Nephron progenitor cell (in vitro differentiated cells): ENCODE results near the gene ZBTB47.

ENCODE experiments used
- DNase-seq: peaks from one replicate; pipeline ENCODE4 v3.0.0; 2021
- H3K27ac Mint-ChIP-seq: 2 replicates; pipeline ENCODE4 v1.8.0; 2021; ENCODE audit warnings: mild to moderate bottlenecking, moderate library complexity, mixed read lengths
- H3K27me3 Mint-ChIP-seq: 2 replicates; pipeline ENCODE4 v1.8.0; 2021; ENCODE audit warnings: mild to moderate bottlenecking, low read depth, mixed read lengths; ENCODE audit not compliant: poor library complexity
- H3K36me3 Mint-ChIP-seq: 2 replicates; pipeline ENCODE4 v1.8.0; 2021; ENCODE audit warnings: low read depth, mixed read lengths
- H3K4me1 Mint-ChIP-seq: 2 replicates; pipeline ENCODE4 v1.8.0; 2021; ENCODE audit warnings: mixed read lengths
- H3K4me3 Mint-ChIP-seq: 2 replicates; pipeline ENCODE4 v1.8.0; 2021; ENCODE audit warnings: mild to moderate bottlenecking, moderate library complexity, mixed read lengths
- H3K9me3 Mint-ChIP-seq: 2 replicates; pipeline ENCODE4 v1.8.0; 2021; ENCODE audit warnings: mild to moderate bottlenecking, moderate library complexity, mixed read lengths
- CTCF ChIP-seq: fragments of 200-600 bp; sonication (generic); IDR thresholded peaks from 2 replicates; pipeline ENCODE4 v1.5.0; 2021; ENCODE audit warnings: antibody characterized with exemption

Gene ZBTB47

GRCh38 chr3:42690766-42691680 lies 37.5 kb downstream of the ZBTB47 start:
- no peak for DNase-seq
- H3K4me3 Mint-ChIP-seq = no peak overlapping the region
- no peak overlapping the region for H3K27ac Mint-ChIP-seq
- peaks cover 19% of the 10 kb centered on the region for H3K27me3 Mint-ChIP-seq
- no peaks in the 10 kb centered on the region for H3K4me1 Mint-ChIP-seq
- H3K36me3 Mint-ChIP-seq = no peaks in the 10 kb centered on the region
- H3K9me3 Mint-ChIP-seq = no peaks in the 10 kb centered on the region
- no peak for TF ChIP-seq CTCF

GRCh38 chr3:42691816-42692666 lies 38.5 kb downstream of the ZBTB47 start:
- Mint-ChIP-seq H3K27ac (no peak overlapping the region), H3K4me3 (no peak overlapping the region), H3K27me3 (peaks cover 18% of the 10 kb centered on the region), H3K9me3 (no peaks in the 10 kb centered on the region), H3K4me1 (no peaks in the 10 kb centered on the region), H3K36me3 (no peaks in the 10 kb centered on the region)
- TF ChIP-seq CTCF = no peak
- DNase-seq = no peak

GRCh38 chr3:42692667-42693529 lies 39.4 kb downstream of the ZBTB47 start:
- Mint-ChIP-seq H3K9me3 (no peaks in the 10 kb centered on the region), H3K27ac (no peak overlapping the region), H3K4me3 (no peak overlapping the region), H3K27me3 (peaks cover 17% of the 10 kb centered on the region), H3K36me3 (no peaks in the 10 kb centered on the region), H3K4me1 (no peaks in the 10 kb centered on the region)
- no peak for TF ChIP-seq CTCF
- no peak for DNase-seq

- Mint-ChIP-seq H3K27me3 (peaks cover 17% of the 10 kb centered on the region), H3K4me1 (no peaks in the 10 kb centered on the region), H3K9me3 (no peaks in the 10 kb centered on the region), H3K27ac (no peak overlapping the region), H3K36me3 (no peaks in the 10 kb centered on the region), H3K4me3 (no peak overlapping the region)
- DNase-seq = no peak
- TF ChIP-seq CTCF = no peak
These were observed 40.0 kb downstream of the ZBTB47 start for GRCh38 chr3:42693530-42693930.

GRCh38 chr3:42694366-42694765 lies 40.9 kb downstream of the ZBTB47 start:
- Mint-ChIP-seq H3K9me3 (no peaks in the 10 kb centered on the region), H3K36me3 (no peaks in the 10 kb centered on the region), H3K4me3 (no peak overlapping the region), H3K27me3 (peaks cover 14% of the 10 kb centered on the region), H3K27ac (no peak overlapping the region), H3K4me1 (no peaks in the 10 kb centered on the region)
- no peak for DNase-seq
- no peak for TF ChIP-seq CTCF
